Smooth muscle cell of the coronary artery (primary cell): ENCODE results near the gene CCDC190. TPM values are rescaled to one million over a fixed set of nuclear protein-coding genes. Genes with fewer than 3 reads are reported as not detected.

Experiments used
- total RNA-seq: library from RNA; depleted of rRNA; stranded (reverse); fragments of >200 nt; gene quantifications from 2 replicates; pipeline ENCODE4 v1.2.3, GENCODE V29; 2014; ENCODE audit warnings: low replicate concordance

The CCDC190 gene
- total RNA-seq, result 1.5 TPM in 1 of 2 replicates, not detected in the other

GRCh38 chr1:162861101-162861500 is at the start of gene CCDC190:
Gene CCDC190, minus strand, starts transcription at chr1:162861175. Its CDS starts 1,529 bp downstream, at chr1:162859646.

Other genes starting within 250 kb of the CCDC190 start
- gene DDR2, start 228.7 kb downstream of the CCDC190 start, total RNA-seq, result 89.6 and 276 TPM in 2 replicates
- 16.5 and 19.8 TPM in 2 replicates for gene HSD17B7, start 70.5 kb downstream of the CCDC190 start, total RNA-seq
- 31.8 and 648 TPM in 2 replicates for gene RGS4, start 208.2 kb upstream of the CCDC190 start, total RNA-seq